ENCODE measurements around the gene LCE4A. TPM values are rescaled to one million over a fixed set of nuclear protein-coding genes. Genes with fewer than 3 reads are reported as not detected.

The LCE4A gene
- total and polyA plus RNA-seq, 5 experiments from 2014 or later = not detected

DNA sequence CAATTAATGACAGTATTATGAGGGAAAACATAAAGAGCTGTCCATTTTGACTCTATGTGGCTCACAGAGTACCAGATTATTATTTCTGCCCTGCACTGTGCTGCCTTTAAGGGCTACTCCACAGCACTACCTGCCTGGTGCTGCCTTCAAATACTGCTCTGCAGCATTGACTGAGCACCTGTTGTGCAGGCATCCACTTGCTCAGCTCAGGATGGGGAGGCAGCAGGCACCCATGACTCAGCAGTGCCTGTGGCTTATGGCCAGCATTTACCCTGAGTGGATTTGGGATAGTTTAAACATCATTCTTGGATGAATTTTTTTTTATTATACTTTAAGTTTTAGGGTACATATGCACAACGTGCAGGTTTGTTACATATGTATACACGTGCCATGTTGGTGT is 48.9 kb downstream of the LCE4A start:
- no peak for ATAC-seq
- H3K4me3 Mint-ChIP-seq = no peak overlapping the region
- H3K36me3 Mint-ChIP-seq = no peaks in the 10 kb centered on the region
- POLR2A ChIA-PET = no interaction called here
- H3K27me3 Mint-ChIP-seq = peaks cover 25 to 69% (median 32%) of the 10 kb centered on the region in 5 donors
- H3K9me3 Mint-ChIP-seq = peaks cover 0 to 4% (median 0%) of the 10 kb centered on the region in 9 donors
- H3K27ac Mint-ChIP-seq = no peak overlapping the region
- no peaks in the 10 kb centered on the region for H3K4me1 Mint-ChIP-seq
- no peak for DNase-seq

DNA sequence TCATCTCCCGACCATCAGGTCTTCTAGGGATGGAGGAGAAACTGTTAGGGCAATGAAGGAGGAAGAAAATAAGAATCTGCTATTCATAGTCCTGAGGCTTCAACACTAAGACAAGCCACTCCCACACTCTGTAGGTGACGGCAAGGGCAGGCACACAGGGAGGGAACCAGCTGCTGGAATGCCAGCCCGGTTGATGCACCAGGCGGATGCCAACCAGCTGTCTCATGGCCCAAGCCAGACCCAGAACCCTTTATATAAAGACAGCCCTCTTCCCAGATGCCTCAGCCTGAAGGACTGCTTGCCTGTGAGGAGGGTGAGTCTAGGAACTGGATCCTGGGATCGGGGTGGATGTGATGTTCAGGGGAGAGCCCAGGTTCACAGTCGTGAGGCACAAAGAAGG is 49.8 kb downstream of the LCE4A start, which contains the start of gene KPRP:
TSS of gene KPRP (plus strand) at position 279 of the 400 bp plus-strand sequence. CDS start 1,564 bp downstream, outside the sequence.
- peaks cover 0 to 4% (median 0%) of the 10 kb centered on the region in 9 donors for H3K9me3 Mint-ChIP-seq
- H3K36me3 Mint-ChIP-seq = no peaks in the 10 kb centered on the region
- no peak within 1 kb of the TSS for H3K27ac Mint-ChIP-seq
- peaks cover 29 to 69% (median 33%) of the 10 kb centered on the region in 5 donors for H3K27me3 Mint-ChIP-seq
- ATAC-seq = no peak
- POLR2A ChIA-PET = no interaction called here
- no peak for DNase-seq
- H3K4me3 Mint-ChIP-seq = no peak within 1 kb of the TSS
- H3K4me1 Mint-ChIP-seq = no peaks in the 10 kb centered on the region

DNA sequence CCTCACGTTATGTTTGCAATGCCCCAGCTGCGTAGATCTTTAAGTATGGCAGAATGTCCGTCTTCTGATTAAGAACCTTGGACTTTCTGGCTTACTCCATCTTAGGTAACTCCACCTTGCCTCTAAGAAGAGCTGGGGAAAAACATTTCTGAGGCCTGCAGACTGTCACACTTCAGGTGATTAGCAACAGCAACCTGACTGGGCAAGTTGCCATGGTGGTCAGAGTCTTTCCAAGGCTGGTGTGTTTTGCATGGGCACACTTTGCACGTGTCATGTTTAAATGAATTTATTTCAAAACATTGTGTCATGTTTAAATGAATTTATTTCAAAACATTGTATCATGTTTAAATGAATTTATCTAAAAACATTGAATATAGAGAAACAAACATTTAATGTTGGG is 50.7 kb downstream of the LCE4A start:
- DNase-seq = no peak
- H3K27me3 Mint-ChIP-seq = peaks cover 29 to 67% (median 35%) of the 10 kb centered on the region in 5 donors
- no peaks in the 10 kb centered on the region for H3K36me3 Mint-ChIP-seq
- POLR2A ChIA-PET = no interaction called here
- ATAC-seq = no peak
- H3K4me3 Mint-ChIP-seq = no peak overlapping the region
- H3K4me1 Mint-ChIP-seq = no peaks in the 10 kb centered on the region
- no peak overlapping the region for H3K27ac Mint-ChIP-seq
- peaks cover 0 to 4% (median 0%) of the 10 kb centered on the region in 9 donors for H3K9me3 Mint-ChIP-seq

Other genes starting within 250 kb of the LCE4A start
- gene LCE5A, start 197.4 kb upstream of the LCE4A start, total RNA-seq = not detected
- not detected for gene LCE5A, start 197.4 kb upstream of the LCE4A start, polyA plus RNA-seq
- gene CRCT1, start 193.7 kb upstream of the LCE4A start, total RNA-seq = not detected
- gene CRCT1, start 193.7 kb upstream of the LCE4A start, polyA plus RNA-seq = not detected
- gene LCE3E, start 141.4 kb upstream of the LCE4A start, total RNA-seq = not detected
- not detected for gene LCE3E, start 141.4 kb upstream of the LCE4A start, polyA plus RNA-seq
- gene LCE3D, start 127.6 kb upstream of the LCE4A start, total RNA-seq = not detected
- not detected for gene LCE3D, start 127.6 kb upstream of the LCE4A start, polyA plus RNA-seq
- gene LCE3C, start 107.9 kb upstream of the LCE4A start, total RNA-seq = not detected
- not detected for gene LCE3C, start 107.9 kb upstream of the LCE4A start, polyA plus RNA-seq
- gene LCE3B, start 94.3 kb upstream of the LCE4A start, total RNA-seq = not detected
- not detected for gene LCE3B, start 94.3 kb upstream of the LCE4A start, polyA plus RNA-seq
- gene LCE3A, start 85.1 kb upstream of the LCE4A start, total RNA-seq = not detected
- not detected for gene LCE3A, start 85.1 kb upstream of the LCE4A start, polyA plus RNA-seq
- not detected for gene LCE2D, start 44.8 kb upstream of the LCE4A start, total RNA-seq
- not detected for gene LCE2D, start 44.8 kb upstream of the LCE4A start, polyA plus RNA-seq
- gene LCE2C, start 32.9 kb upstream of the LCE4A start, total RNA-seq = not detected
- not detected for gene LCE2C, start 32.9 kb upstream of the LCE4A start, polyA plus RNA-seq
- not detected for gene LCE2B, start 22.0 kb upstream of the LCE4A start, total RNA-seq
- gene LCE2B, start 22.0 kb upstream of the LCE4A start, polyA plus RNA-seq = not detected
- not detected for gene LCE2A, start 9.8 kb upstream of the LCE4A start, total RNA-seq
- not detected for gene LCE2A, start 9.8 kb upstream of the LCE4A start, polyA plus RNA-seq
- gene KPRP, start 49.9 kb downstream of the LCE4A start, total RNA-seq = not detected
- not detected for gene KPRP, start 49.9 kb downstream of the LCE4A start, polyA plus RNA-seq
- gene LCE1F, start 67.0 kb downstream of the LCE4A start, total RNA-seq = not detected
- gene LCE1F, start 67.0 kb downstream of the LCE4A start, polyA plus RNA-seq = not detected
- gene LCE1E, start 78.1 kb downstream of the LCE4A start, total RNA-seq = not detected
- not detected for gene LCE1E, start 78.1 kb downstream of the LCE4A start, polyA plus RNA-seq
- gene LCE1D, start 88.6 kb downstream of the LCE4A start, total RNA-seq = not detected
- not detected for gene LCE1D, start 88.6 kb downstream of the LCE4A start, polyA plus RNA-seq
- gene LCE1C, start 98.5 kb downstream of the LCE4A start, total RNA-seq = not detected
- not detected for gene LCE1C, start 98.5 kb downstream of the LCE4A start, polyA plus RNA-seq
- not detected for gene LCE1B, start 103.8 kb downstream of the LCE4A start, total RNA-seq
- gene LCE1B, start 103.8 kb downstream of the LCE4A start, polyA plus RNA-seq = not detected
- not detected for gene LCE1A, start 119.3 kb downstream of the LCE4A start, total RNA-seq
- gene LCE1A, start 119.3 kb downstream of the LCE4A start, polyA plus RNA-seq = not detected
- gene LCE6A, start 134.7 kb downstream of the LCE4A start, total RNA-seq = not detected
- gene LCE6A, start 134.7 kb downstream of the LCE4A start, polyA plus RNA-seq = not detected
- gene LCE7A, start 151.8 kb downstream of the LCE4A start, total RNA-seq = not detected
- gene LCE7A, start 151.8 kb downstream of the LCE4A start, polyA plus RNA-seq = not detected
- gene SMCP, start 170.2 kb downstream of the LCE4A start, total RNA-seq = not detected
- gene SMCP, start 170.2 kb downstream of the LCE4A start, polyA plus RNA-seq = not detected
- not detected for gene IVL, start 200.4 kb downstream of the LCE4A start, total RNA-seq
- not detected for gene IVL, start 200.4 kb downstream of the LCE4A start, polyA plus RNA-seq
- gene SPRR5, start 239.0 kb downstream of the LCE4A start, total RNA-seq = not detected
- not detected for gene SPRR5, start 239.0 kb downstream of the LCE4A start, polyA plus RNA-seq

Measured in naive thymus-derived CD8-positive, alpha-beta T cell (primary cell).